Fibroblast of lung (primary cell): ENCODE data around the gene DIS3L2. TPM values are rescaled to one million over a fixed set of nuclear protein-coding genes. Genes with fewer than 3 reads are reported as not detected.

Source experiments
- DNase-seq, 2 donors: peaks; one replicate each; pipeline versions ENCODE4 v3.0.0 to v3.0.0-alpha.2; 2010; ENCODE audit warnings: low read depth in 2 of 2
- H2AFZ ChIP-seq: 2 replicates; pipeline ENCODE4 v1.5.1; 2012; ENCODE audit warnings: low read length, control low read depth, inconsistent platforms
- H3K27ac ChIP-seq: 2 replicates; pipeline ENCODE4 v1.5.1; 2011; ENCODE audit warnings: low read length, control low read depth; ENCODE audit not compliant: insufficient read depth
- H3K27me3 ChIP-seq: 2 replicates; pipeline ENCODE4 v1.5.1; 2011; ENCODE audit warnings: mild to moderate bottlenecking, low read length; ENCODE audit not compliant: control insufficient read depth, insufficient read depth
- H3K36me3 ChIP-seq: 2 replicates; pipeline ENCODE4 v1.5.1; 2011; ENCODE audit warnings: low read length; ENCODE audit not compliant: control insufficient read depth, insufficient read depth
- H3K4me1 ChIP-seq: 2 replicates; pipeline ENCODE4 v1.5.1; 2011; ENCODE audit warnings: low read length; ENCODE audit not compliant: control insufficient read depth, insufficient read depth; ENCODE audit errors: extremely low read depth
- H3K4me2 ChIP-seq: 2 replicates; pipeline ENCODE4 v1.5.1; 2011; ENCODE audit warnings: low read length, control low read depth; ENCODE audit not compliant: insufficient read depth; ENCODE audit errors: extremely low read depth
- H3K4me3 ChIP-seq, 4 experiments: fragments of 200-600 bp in 1 of 4; sonication (generic) in 1 of 4; replicated peaks in 1 of 4; 2 replicates each; pipeline ENCODE4 v1.5.1; 2011 to 2016; ENCODE audit warnings: low read length in 4 of 4, low read depth in 3 of 4, mild to moderate bottlenecking in 3 of 4, control low read depth in 2 of 4, inconsistent platforms in 1 of 4, mixed read lengths in 1 of 4; ENCODE audit not compliant: insufficient read depth in 1 of 4; ENCODE audit errors: control extremely low read depth in 1 of 4
- H3K79me2 ChIP-seq: 2 replicates; pipeline ENCODE4 v1.5.1; 2012; ENCODE audit warnings: mild to moderate bottlenecking, low read length, inconsistent platforms; ENCODE audit not compliant: control insufficient read depth, insufficient read depth
- H3K9ac ChIP-seq: 2 replicates; pipeline ENCODE4 v1.5.1; 2011; ENCODE audit warnings: mild to moderate bottlenecking, low read length, control low read depth; ENCODE audit not compliant: insufficient read depth
- H3K9me3 ChIP-seq: 2 replicates; pipeline ENCODE4 v1.5.1; 2012; ENCODE audit warnings: low read depth, low read length; ENCODE audit not compliant: control insufficient read depth, insufficient read depth
- H4K20me1 ChIP-seq: 2 replicates; pipeline ENCODE4 v1.5.1; 2011; ENCODE audit warnings: low read length; ENCODE audit not compliant: control insufficient read depth, insufficient read depth; ENCODE audit errors: extremely low read depth
- EZH2 ChIP-seq: IDR thresholded peaks from 2 replicates; pipeline ENCODE4 v1.5.1; 2012; ENCODE audit warnings: low read length, control low read depth, mild to moderate bottlenecking; ENCODE audit errors: missing control alignments
- polyA plus RNA-seq, 2 donors: library from polyadenylated mRNA; depleted of rRNA in 1 of 2; stranded (reverse) in 1 of 2; unstranded in 1 of 2; fragments of >200 nt; gene quantifications; 2 replicates each; pipeline ENCODE4 v1.2.1, GENCODE V29; 2011 to 2012; ENCODE audit warnings: missing spikeins in 1 of 2
- total RNA-seq: library from RNA; depleted of rRNA; stranded (reverse); fragments of >200 nt; gene quantifications from 2 replicates; pipeline ENCODE4 v1.2.1, GENCODE V29; 2014
- TF ChIP-seq, protein P1 (sequence below), 2 donors: IDR thresholded peaks in 1 of 2; conservative IDR thresholded peaks in 1 of 2; 1 replicate in 1 of 2; 2 replicates in 1 of 2; pipeline ENCODE4 v1.5.1; 2011 to 2012; ENCODE audit warnings: low read length in 2 of 2, control low read depth in 1 of 2, inconsistent platforms in 1 of 2, low read depth in 1 of 2, mild to moderate bottlenecking in 1 of 2

The DIS3L2 gene
- total and polyA plus RNA-seq, 2 donors (not counting 1 experiment from before 2014, with no cell fraction given) = 5.2 to 15.2 TPM

GRCh38 chr2:231975001-231975400 lies 13.5 kb downstream of the DIS3L2 start:
- H4K20me1 ChIP-seq = no peaks in the 10 kb centered on the region
- no peaks in the 10 kb centered on the region for H3K36me3 ChIP-seq
- peaks cover 2% of the 10 kb centered on the region for H3K79me2 ChIP-seq
- no peak overlapping the region for H3K27ac ChIP-seq
- TF ChIP-seq, protein P1, sequence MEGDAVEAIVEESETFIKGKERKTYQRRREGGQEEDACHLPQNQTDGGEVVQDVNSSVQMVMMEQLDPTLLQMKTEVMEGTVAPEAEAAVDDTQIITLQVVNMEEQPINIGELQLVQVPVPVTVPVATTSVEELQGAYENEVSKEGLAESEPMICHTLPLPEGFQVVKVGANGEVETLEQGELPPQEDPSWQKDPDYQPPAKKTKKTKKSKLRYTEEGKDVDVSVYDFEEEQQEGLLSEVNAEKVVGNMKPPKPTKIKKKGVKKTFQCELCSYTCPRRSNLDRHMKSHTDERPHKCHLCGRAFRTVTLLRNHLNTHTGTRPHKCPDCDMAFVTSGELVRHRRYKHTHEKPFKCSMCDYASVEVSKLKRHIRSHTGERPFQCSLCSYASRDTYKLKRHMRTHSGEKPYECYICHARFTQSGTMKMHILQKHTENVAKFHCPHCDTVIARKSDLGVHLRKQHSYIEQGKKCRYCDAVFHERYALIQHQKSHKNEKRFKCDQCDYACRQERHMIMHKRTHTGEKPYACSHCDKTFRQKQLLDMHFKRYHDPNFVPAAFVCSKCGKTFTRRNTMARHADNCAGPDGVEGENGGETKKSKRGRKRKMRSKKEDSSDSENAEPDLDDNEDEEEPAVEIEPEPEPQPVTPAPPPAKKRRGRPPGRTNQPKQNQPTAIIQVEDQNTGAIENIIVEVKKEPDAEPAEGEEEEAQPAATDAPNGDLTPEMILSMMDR (conservative IDR thresholded peaks at IDR 0.05 in 1 of 2, IDR thresholded peaks at IDR 0.05 in 1 of 2; ENCODE audit: low read depth in 1 of 2, low read length in 2 of 2) = no peak
- no peak for TF ChIP-seq EZH2
- H3K4me3 ChIP-seq = no peak overlapping the region
- H3K4me1 ChIP-seq = no peaks in the 10 kb centered on the region
- H3K4me2 ChIP-seq = no peak overlapping the region
- DNase-seq = no peak
- H2AFZ ChIP-seq = no peak overlapping the region
- no peaks in the 10 kb centered on the region for H3K27me3 ChIP-seq
- no peak overlapping the region for H3K9ac ChIP-seq
- no peaks in the 10 kb centered on the region for H3K9me3 ChIP-seq

- no peaks in the 10 kb centered on the region for H3K27me3 ChIP-seq
- no peak overlapping the region for H2AFZ ChIP-seq
- H3K9ac ChIP-seq = no peak overlapping the region
- TF ChIP-seq, protein P1 (conservative IDR thresholded peaks at IDR 0.05 in 1 of 2, IDR thresholded peaks at IDR 0.05 in 1 of 2; ENCODE audit: low read depth in 1 of 2, low read length in 2 of 2) = no peak
- no peak for TF ChIP-seq EZH2
- no peak overlapping the region for H3K4me3 ChIP-seq
- H3K36me3 ChIP-seq = no peaks in the 10 kb centered on the region
- H4K20me1 ChIP-seq = no peaks in the 10 kb centered on the region
- no peaks in the 10 kb centered on the region for H3K9me3 ChIP-seq
- DNase-seq = no peak
- no peaks in the 10 kb centered on the region for H3K79me2 ChIP-seq
- no peak overlapping the region for H3K4me2 ChIP-seq
- no peak overlapping the region for H3K27ac ChIP-seq
- H3K4me1 ChIP-seq = no peaks in the 10 kb centered on the region
Measured at GRCh38 chr2:231977430-231977829, 15.9 kb downstream of the DIS3L2 start.

GRCh38 chr2:231984992-231985391 lies 23.5 kb downstream of the DIS3L2 start:
- H3K9ac ChIP-seq = no peak overlapping the region
- DNase-seq = no peak
- H3K9me3 ChIP-seq = no peaks in the 10 kb centered on the region
- H3K4me1 ChIP-seq = no peaks in the 10 kb centered on the region
- H3K36me3 ChIP-seq = no peaks in the 10 kb centered on the region
- TF ChIP-seq, protein P1 (conservative IDR thresholded peaks at IDR 0.05 in 1 of 2, IDR thresholded peaks at IDR 0.05 in 1 of 2; ENCODE audit: low read depth in 1 of 2, low read length in 2 of 2) = no peak
- TF ChIP-seq EZH2 = no peak
- no peak overlapping the region for H3K27ac ChIP-seq
- no peaks in the 10 kb centered on the region for H4K20me1 ChIP-seq
- H3K27me3 ChIP-seq = no peaks in the 10 kb centered on the region
- peaks cover 1% of the 10 kb centered on the region for H3K79me2 ChIP-seq
- no peak overlapping the region for H2AFZ ChIP-seq
- no peak overlapping the region for H3K4me2 ChIP-seq
- H3K4me3 ChIP-seq = no peak overlapping the region
